Left lung (tissue), 10 donors: ENCODE measurements around the gene OPCML. TPM values are rescaled to one million over a fixed set of nuclear protein-coding genes. Genes with fewer than 3 reads are reported as not detected.

Experiments
- ATAC-seq: fragments of 200-7000 bp; cut with Tn5 transposase; one replicate; pipeline ENCODE4 v1.9.1; 2020; ENCODE audit warnings: moderate library complexity
- DNase-seq, 4 donors: peaks; one replicate each; pipeline ENCODE4 v3.0.0-alpha.2; 2013 to 2020
- H3K27ac ChIP-seq, 2 donors: fragments of 200-600 bp; sonication (generic) in 1 of 2; one replicate each; pipeline versions ENCODE4 v1.5.0 to v1.8.0; 2020 to 2021
- H3K27me3 ChIP-seq, 2 donors: fragments of 200-600 bp; sonication (generic) in 1 of 2; one replicate each; pipeline versions ENCODE4 v1.5.0 to v1.8.0; 2020 to 2021
- H3K36me3 ChIP-seq, 2 donors: fragments of 200-600 bp; sonication (generic) in 1 of 2; one replicate each; pipeline versions ENCODE4 v1.5.0 to v1.8.0; 2020 to 2021
- H3K4me1 ChIP-seq, 2 donors: fragments of 200-600 bp; one replicate each; pipeline ENCODE4 v1.8.0; 2021
- H3K4me3 ChIP-seq, 2 donors: fragments of 200-600 bp; sonication (generic) in 1 of 2; one replicate each; pipeline versions ENCODE4 v1.5.0 to v1.8.0; 2020 to 2021; ENCODE audit warnings: mild to moderate bottlenecking in 1 of 2
- H3K9me3 ChIP-seq, 2 donors: fragments of 200-600 bp; sonication (generic) in 1 of 2; one replicate each; pipeline versions ENCODE4 v1.5.0 to v1.8.0; 2020 to 2021
- intact Hi-C, 2 donors: fragments of 100-400 bp; cut with DNase I; formaldehyde crosslinking; loops; one replicate each; pipeline versions ENCODE4 v1.11.2 to v1.14.2; 2022
- polyA plus RNA-seq, 6 donors: library from polyadenylated mRNA; unstranded; fragments of 120-200 nt; gene quantifications; one replicate each; pipeline ENCODE4 v1.2.1, GENCODE V29; 2013; ENCODE audit not compliant: insufficient read length in 6 of 6
- total RNA-seq, 2 donors: library from RNA; stranded (reverse); fragmentation: NEBNext Ultra II Directional; extraction: Animal tissue kit (Norgen Biotek cat#: 25700); gene quantifications; one replicate each; pipeline ENCODE4 v1.2.1, GENCODE V29; 2021
- TF ChIP-seq, protein P1 (sequence below), 2 donors: fragments of 200-600 bp; sonication (generic) in 1 of 2; IDR thresholded peaks; one replicate each; pipeline versions ENCODE4 v1.5.0 to v1.8.0; 2021; ENCODE audit warnings: antibody characterized with exemption in 2 of 2
- donor health status: DM: no; HTN: yes; CAD: no.
- donor health status: DM: no; HTN: no; CAD: no.

OPCML gene
- total and polyA plus RNA-seq, 8 donors = 0.98 to 5.3 (median 1.9) TPM; not detected in 2

- Histone ChIP-seq H3K36me3 (no peaks in the 10 kb centered on the region), H3K27me3 (no peaks in the 10 kb centered on the region), H3K4me3 (no peak overlapping the region), H3K9me3 (no peaks in the 10 kb centered on the region), H3K27ac (no peak overlapping the region), H3K4me1 (no peaks in the 10 kb centered on the region)
- TF ChIP-seq, protein P1, sequence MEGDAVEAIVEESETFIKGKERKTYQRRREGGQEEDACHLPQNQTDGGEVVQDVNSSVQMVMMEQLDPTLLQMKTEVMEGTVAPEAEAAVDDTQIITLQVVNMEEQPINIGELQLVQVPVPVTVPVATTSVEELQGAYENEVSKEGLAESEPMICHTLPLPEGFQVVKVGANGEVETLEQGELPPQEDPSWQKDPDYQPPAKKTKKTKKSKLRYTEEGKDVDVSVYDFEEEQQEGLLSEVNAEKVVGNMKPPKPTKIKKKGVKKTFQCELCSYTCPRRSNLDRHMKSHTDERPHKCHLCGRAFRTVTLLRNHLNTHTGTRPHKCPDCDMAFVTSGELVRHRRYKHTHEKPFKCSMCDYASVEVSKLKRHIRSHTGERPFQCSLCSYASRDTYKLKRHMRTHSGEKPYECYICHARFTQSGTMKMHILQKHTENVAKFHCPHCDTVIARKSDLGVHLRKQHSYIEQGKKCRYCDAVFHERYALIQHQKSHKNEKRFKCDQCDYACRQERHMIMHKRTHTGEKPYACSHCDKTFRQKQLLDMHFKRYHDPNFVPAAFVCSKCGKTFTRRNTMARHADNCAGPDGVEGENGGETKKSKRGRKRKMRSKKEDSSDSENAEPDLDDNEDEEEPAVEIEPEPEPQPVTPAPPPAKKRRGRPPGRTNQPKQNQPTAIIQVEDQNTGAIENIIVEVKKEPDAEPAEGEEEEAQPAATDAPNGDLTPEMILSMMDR (IDR thresholded peaks at IDR 0.05) = no peak
- no peak for ATAC-seq
- DNase-seq = no peak
- intact Hi-C loops = no loop called here
Observed at GRCh38 chr11:132670921-132671675, 861.2 kb downstream of the OPCML start.

DNA sequence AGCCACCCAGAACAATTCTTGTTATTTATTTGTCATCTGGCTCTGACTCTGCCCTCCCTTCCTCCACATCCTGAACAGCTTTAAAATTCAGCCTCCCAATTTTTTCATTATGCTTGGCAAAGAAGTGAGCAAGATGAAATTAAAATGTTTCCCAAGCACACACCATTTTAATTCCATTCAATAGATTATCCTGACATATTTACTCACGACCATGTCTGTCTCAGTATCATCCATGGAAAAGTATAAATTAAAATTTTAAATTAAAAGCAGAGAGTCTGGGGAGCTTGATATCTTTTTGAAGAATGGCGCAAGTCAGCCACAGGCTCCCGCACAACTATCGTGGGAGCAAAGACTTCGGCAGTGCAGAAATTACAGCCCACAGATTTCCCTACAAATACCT is 862.4 kb downstream of the OPCML start:
- Histone ChIP-seq H3K4me3 (no peak overlapping the region), H3K27ac (no peak overlapping the region), H3K9me3 (no peaks in the 10 kb centered on the region), H3K36me3 (no peaks in the 10 kb centered on the region), H3K4me1 (no peaks in the 10 kb centered on the region), H3K27me3 (no peaks in the 10 kb centered on the region)
- TF ChIP-seq, protein P1 (IDR thresholded peaks at IDR 0.05) = no peak
- intact Hi-C loops = no loop called here
- no peak for DNase-seq
- ATAC-seq = no peak

GRCh38 chr11:132665205-132665604 is 867.1 kb downstream of the OPCML start:
- TF ChIP-seq, protein P1 (IDR thresholded peaks at IDR 0.05) = no peak
- Histone ChIP-seq H3K36me3 (no peaks in the 10 kb centered on the region), H3K27me3 (no peaks in the 10 kb centered on the region), H3K4me3 (no peak overlapping the region), H3K27ac (no peak overlapping the region), H3K9me3 (no peaks in the 10 kb centered on the region), H3K4me1 (no peaks in the 10 kb centered on the region)
- intact Hi-C loops = no loop called here
- no peak for ATAC-seq
- DNase-seq = no peak

DNA sequence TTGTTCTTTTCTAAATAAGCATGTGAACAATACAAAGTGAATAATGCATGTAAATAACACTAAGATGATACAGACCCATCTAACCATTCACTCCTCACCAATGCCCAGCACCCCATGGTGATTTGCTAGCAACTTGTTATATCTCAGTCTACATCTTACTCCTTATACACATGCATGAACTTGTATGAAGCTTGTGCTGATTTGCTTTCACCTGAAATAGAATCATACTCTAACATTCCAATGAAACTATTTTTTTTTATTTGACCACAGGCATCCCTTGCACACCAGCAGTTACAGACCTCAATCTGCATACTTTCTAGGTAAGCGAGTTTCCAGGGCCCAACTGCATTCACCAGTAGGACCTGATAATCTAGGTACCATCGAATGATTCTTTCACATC is 873.6 kb downstream of the OPCML start:
- Histone ChIP-seq H3K27ac (no peak overlapping the region), H3K36me3 (no peaks in the 10 kb centered on the region), H3K9me3 (no peaks in the 10 kb centered on the region), H3K4me3 (no peak overlapping the region), H3K4me1 (no peaks in the 10 kb centered on the region), H3K27me3 (no peaks in the 10 kb centered on the region)
- intact Hi-C loops = no loop called here
- no peak for ATAC-seq
- TF ChIP-seq, protein P1 (IDR thresholded peaks at IDR 0.05) = no peak
- no peak for DNase-seq

GRCh38 chr11:132658004-132658403 is 874.3 kb downstream of the OPCML start:
- Histone ChIP-seq H3K27ac (no peak overlapping the region), H3K27me3 (no peaks in the 10 kb centered on the region), H3K4me1 (no peaks in the 10 kb centered on the region), H3K4me3 (no peak overlapping the region), H3K36me3 (no peaks in the 10 kb centered on the region), H3K9me3 (no peaks in the 10 kb centered on the region)
- DNase-seq (peak in 2 of 4 donors; percentile 58 to 75), ATAC-seq (peak; percentile 98)
- intact Hi-C loops = no loop called here
- TF ChIP-seq, protein P1 (IDR thresholded peaks at IDR 0.05) = no peak
